Measurements from ENCODE around the gene PLCH2.

DNA sequence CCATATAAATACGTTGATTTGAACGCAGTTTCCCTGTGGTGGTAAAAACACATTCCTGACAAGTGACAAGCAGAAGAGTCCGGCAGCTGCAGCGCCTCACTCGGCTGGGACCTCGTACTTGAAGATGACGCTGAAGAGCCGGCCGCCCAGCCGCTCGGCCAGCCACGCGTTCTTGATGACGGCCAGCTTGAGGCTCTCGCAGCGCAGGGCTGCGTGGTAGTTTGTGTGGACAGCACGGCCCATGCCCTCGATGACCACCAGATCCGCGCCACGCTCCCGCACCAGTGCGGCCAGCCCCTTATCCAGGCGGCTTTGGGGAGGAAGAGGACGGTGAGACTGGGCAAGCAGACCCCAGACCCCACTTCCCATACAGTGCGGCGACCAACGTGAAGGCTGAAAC is 32.7 kb downstream of the PLCH2 start:
- TF ChIP-seq, protein P1, sequence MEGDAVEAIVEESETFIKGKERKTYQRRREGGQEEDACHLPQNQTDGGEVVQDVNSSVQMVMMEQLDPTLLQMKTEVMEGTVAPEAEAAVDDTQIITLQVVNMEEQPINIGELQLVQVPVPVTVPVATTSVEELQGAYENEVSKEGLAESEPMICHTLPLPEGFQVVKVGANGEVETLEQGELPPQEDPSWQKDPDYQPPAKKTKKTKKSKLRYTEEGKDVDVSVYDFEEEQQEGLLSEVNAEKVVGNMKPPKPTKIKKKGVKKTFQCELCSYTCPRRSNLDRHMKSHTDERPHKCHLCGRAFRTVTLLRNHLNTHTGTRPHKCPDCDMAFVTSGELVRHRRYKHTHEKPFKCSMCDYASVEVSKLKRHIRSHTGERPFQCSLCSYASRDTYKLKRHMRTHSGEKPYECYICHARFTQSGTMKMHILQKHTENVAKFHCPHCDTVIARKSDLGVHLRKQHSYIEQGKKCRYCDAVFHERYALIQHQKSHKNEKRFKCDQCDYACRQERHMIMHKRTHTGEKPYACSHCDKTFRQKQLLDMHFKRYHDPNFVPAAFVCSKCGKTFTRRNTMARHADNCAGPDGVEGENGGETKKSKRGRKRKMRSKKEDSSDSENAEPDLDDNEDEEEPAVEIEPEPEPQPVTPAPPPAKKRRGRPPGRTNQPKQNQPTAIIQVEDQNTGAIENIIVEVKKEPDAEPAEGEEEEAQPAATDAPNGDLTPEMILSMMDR (IDR thresholded peaks at IDR 0.05; ENCODE audit: insufficient read depth, low read length, poor library complexity, severe bottlenecking) = no peak
- TF ChIP-seq EZH2phosphoT487 (conservative IDR thresholded peaks at IDR 0.05; ENCODE audit: low read length) = no peak
